PC-3 (cell line): ENCODE results near the gene NR4A3.

Experiments used
- EZH2 ChIP-seq: fragments of 300-600 bp; sonication (generic); IDR thresholded peaks from one replicate; pipeline ENCODE4 v1.6.1; 2017; ENCODE audit warnings: antibody characterized with exemption, mild to moderate bottlenecking, low read length; ENCODE audit not compliant: unreplicated experiment
- TF ChIP-seq, protein P1 (sequence below): fragments of 300-600 bp; sonication (generic); conservative IDR thresholded peaks from 2 replicates; pipeline ENCODE4 v1.5.1; 2017; ENCODE audit warnings: antibody characterized with exemption, low read depth, mild to moderate bottlenecking, low read length

DNA sequence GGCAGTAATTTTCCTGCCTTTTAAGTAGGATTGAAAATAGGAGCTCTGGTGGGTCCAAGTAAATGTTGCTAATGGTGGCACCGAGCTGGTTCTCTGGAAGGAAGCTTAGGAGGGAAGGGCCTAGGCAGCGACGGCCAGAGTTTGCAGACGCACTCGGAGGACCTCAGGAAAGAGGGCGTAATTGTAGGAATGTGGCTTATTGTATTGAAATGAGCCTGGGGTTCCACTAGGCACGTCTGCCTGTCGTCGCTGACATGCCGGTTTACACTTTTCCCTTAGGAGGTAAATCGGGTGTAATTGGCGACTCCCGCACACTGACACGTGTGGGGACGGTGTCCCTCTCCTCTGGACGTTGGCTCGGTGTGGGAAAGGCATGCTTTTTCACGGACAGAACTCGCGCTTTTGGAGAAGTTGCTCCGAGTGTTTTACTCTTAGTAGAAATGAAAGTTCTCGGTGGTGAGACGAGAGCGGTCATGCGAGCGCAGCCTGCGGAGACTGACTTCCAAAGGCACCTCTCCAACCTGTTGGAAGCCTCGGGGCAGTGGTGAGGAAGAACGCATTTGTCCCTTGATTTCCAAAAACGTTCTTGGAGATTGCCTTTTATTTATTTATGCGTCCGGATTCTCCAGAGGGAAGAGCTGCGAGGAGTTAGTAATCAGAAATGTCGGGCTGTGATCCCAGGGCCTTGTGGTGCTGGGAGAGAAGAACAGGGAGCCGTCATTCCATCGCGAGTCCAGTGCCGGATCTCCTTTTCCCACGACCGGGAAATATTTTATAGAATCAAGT, 1.3 kb downstream of the NR4A3 start:
- TF ChIP-seq EZH2: no peak
- TF ChIP-seq, protein P1, sequence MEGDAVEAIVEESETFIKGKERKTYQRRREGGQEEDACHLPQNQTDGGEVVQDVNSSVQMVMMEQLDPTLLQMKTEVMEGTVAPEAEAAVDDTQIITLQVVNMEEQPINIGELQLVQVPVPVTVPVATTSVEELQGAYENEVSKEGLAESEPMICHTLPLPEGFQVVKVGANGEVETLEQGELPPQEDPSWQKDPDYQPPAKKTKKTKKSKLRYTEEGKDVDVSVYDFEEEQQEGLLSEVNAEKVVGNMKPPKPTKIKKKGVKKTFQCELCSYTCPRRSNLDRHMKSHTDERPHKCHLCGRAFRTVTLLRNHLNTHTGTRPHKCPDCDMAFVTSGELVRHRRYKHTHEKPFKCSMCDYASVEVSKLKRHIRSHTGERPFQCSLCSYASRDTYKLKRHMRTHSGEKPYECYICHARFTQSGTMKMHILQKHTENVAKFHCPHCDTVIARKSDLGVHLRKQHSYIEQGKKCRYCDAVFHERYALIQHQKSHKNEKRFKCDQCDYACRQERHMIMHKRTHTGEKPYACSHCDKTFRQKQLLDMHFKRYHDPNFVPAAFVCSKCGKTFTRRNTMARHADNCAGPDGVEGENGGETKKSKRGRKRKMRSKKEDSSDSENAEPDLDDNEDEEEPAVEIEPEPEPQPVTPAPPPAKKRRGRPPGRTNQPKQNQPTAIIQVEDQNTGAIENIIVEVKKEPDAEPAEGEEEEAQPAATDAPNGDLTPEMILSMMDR: no peak
